Stimulated activated CD8-positive, alpha-beta memory T cell treated with anti-CD3 and anti-CD28 coated beads, Interleukin-4, amount 100 ng/mL, for 24 hours (primary cell): ENCODE results near the gene EFCAB8.

Source experiments
- DNase-seq: peaks from one replicate; pipeline ENCODE4 v3.0.0-alpha.2; 2020; ENCODE audit warnings: low read depth

Gene EFCAB8

GRCh38 chr20:33007376-33008335, 148.9 kb downstream of the EFCAB8 start, which contains the start of gene BPIFB2:
TSS of gene BPIFB2 (plus strand) at chr20:33007704. CDS start at chr20:33008575, 871 bp downstream.
- DNase-seq, result no peak

GRCh38 chr20:33008336-33009213, 149.9 kb downstream of the EFCAB8 start:
- DNase-seq, result no peak

DNA sequence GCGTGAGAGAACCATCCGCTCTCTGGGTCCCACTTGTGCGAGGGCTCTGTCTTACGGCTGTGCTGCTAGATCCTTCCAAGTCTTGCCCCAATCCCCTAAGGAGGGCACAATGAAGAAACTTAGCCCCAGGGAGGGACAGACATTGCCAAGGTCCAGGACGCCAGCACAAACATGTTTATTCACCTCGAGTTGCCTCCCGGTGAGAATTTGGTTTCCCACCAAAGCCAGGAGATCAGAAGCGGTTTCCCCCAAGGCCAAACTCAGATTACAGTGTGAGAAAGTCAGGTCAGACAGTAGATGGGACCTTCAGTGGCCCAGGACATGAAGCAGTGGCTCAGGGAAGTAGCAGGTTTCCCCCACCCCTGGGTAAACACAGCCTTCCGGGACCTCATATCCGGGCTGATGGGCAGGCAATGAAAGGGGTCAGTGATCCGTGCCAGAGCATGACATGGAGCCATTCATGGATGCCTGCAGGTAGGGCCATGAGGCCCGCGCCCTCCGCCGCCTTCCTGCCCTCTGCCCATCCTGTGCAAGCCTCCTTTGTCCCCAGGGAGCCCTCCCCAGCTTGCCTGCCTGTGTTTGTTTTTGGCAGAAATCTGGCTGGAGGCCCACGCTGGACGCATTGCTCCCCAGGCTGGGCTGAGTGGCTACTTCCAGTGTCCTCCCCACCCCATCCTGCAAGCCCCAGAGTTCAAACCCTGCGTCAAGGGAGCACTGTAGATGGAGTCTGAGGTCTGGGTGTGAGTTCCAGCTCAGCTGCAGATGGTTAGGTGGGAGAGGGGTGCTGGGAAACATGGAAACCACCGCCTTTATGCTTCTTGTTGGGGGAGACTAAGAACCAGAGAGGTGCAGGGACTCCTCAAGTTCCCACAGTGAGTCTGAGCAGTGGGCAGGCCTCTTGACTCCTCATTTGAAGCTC, 150.8 kb downstream of the EFCAB8 start:
- DNase-seq, result no peak

DNA sequence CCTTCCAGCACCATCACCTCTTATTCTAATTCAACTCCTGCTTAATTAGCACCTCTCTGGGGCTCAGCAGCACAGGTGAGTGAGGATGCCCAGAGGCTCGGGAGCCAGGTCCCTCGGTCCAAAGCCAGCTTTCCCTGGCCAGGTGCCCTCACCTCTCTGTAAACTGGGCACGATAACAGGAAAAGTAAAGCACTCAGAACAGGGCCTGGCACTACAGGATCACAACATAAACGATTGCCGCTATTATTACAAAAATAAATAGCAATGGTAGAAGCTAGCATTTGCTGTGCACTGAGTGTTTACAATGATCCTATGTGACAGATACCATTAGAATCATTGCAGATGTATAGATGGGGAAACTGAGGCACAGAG, 151.4 kb downstream of the EFCAB8 start:
- no peak for DNase-seq

- no peak for DNase-seq
These were observed 152.1 kb downstream of the EFCAB8 start for GRCh38 chr20:33010674-33011449.
